Colonic mucosa (tissue), 4 donors: Measurements from ENCODE around the gene MUC2. TPM values are rescaled to one million over a fixed set of nuclear protein-coding genes. Genes with fewer than 3 reads are reported as not detected.

ENCODE experiments used
- DNase-seq: peaks from one replicate; pipeline ENCODE4 v3.0.0-alpha.2; 2020
- H3K27ac ChIP-seq: fragments of 200-600 bp; one replicate; pipeline ENCODE4 v1.8.0; 2021
- H3K27me3 ChIP-seq: fragments of 200-600 bp; one replicate; pipeline ENCODE4 v1.8.0; 2021
- H3K36me3 ChIP-seq: fragments of 200-600 bp; one replicate; pipeline ENCODE4 v1.8.0; 2021
- H3K4me1 ChIP-seq: fragments of 200-600 bp; one replicate; pipeline ENCODE4 v1.8.0; 2021; ENCODE audit warnings: mild to moderate bottlenecking
- H3K4me3 ChIP-seq: fragments of 200-600 bp; one replicate; pipeline ENCODE4 v1.8.0; 2021
- H3K9ac ChIP-seq, 2 donors: one replicate each; pipeline ENCODE4 v1.7.0; 2013; ENCODE audit warnings: control low read depth in 2 of 2, low read depth in 2 of 2, low read length in 2 of 2
- H3K9me3 ChIP-seq: fragments of 200-600 bp; one replicate; pipeline ENCODE4 v1.8.0; 2021
- CTCF ChIP-seq: fragments of 200-600 bp; IDR thresholded peaks from one replicate; pipeline ENCODE4 v1.8.0; 2022; ENCODE audit warnings: antibody characterized with exemption, mild to moderate bottlenecking
- intact Hi-C: fragments of 100-400 bp; cut with DNase I; formaldehyde crosslinking; loops from one replicate; pipeline ENCODE4 v1.14.1; 2022
- total RNA-seq, 2 donors: library from RNA; stranded (reverse); fragmentation: NEBNext Ultra II Directional in 1 of 2; extraction: Animal tissue kit (Norgen Biotek cat#: 25700) in 1 of 2; gene quantifications; one replicate each; pipeline ENCODE4 v1.2.1, GENCODE V29; 2021
- donor health status: healthy.
- donor health status: DM: no; HTN: no; CAD: no.
- donor health status: DM: no; HTN: no; CAD: no.

The MUC2 gene
- total RNA-seq, 2 donors from 2014 or later, result 1,230 to 1,438 TPM

GRCh38 chr11:1030086-1030485, 44.6 kb upstream of the MUC2 start:
- no peaks in the 10 kb centered on the region for H3K27me3 ChIP-seq
- no peak for DNase-seq

GRCh38 chr11:1030556-1030955, 44.1 kb upstream of the MUC2 start:
- Histone ChIP-seq H3K9me3 (no peaks in the 10 kb centered on the region), H3K4me1 (no peaks in the 10 kb centered on the region), H3K27me3 (no peaks in the 10 kb centered on the region), H3K9ac (no peak overlapping the region), H3K27ac (no peak overlapping the region), H3K36me3 (no peaks in the 10 kb centered on the region), H3K4me3 (no peak overlapping the region)
- no peak for TF ChIP-seq CTCF
- intact Hi-C loops, result no loop called here
- no peak for DNase-seq

More at GRCh38 chr11:1030086-1030485, 44.6 kb upstream of the MUC2 start:
- Histone ChIP-seq H3K36me3 (no peaks in the 10 kb centered on the region), H3K4me3 (no peak overlapping the region), H3K9me3 (no peaks in the 10 kb centered on the region), H3K9ac (no peak overlapping the region), H3K4me1 (no peaks in the 10 kb centered on the region), H3K27ac (no peak overlapping the region)
- TF ChIP-seq CTCF, result no peak
- intact Hi-C loops, result no loop called here

- Histone ChIP-seq H3K36me3 (no peaks in the 10 kb centered on the region), H3K4me3 (no peak overlapping the region), H3K27me3 (no peaks in the 10 kb centered on the region), H3K9me3 (no peaks in the 10 kb centered on the region), H3K9ac (no peak overlapping the region), H3K27ac (no peak overlapping the region), H3K4me1 (no peaks in the 10 kb centered on the region)
- no peak for DNase-seq
- no peak for TF ChIP-seq CTCF
- intact Hi-C loops, result no loop called here
Observed at GRCh38 chr11:1031121-1031899, 43.4 kb upstream of the MUC2 start.

- no peak for TF ChIP-seq CTCF
- no peaks in the 10 kb centered on the region for H3K4me1 ChIP-seq
- H3K27me3 ChIP-seq, result no peaks in the 10 kb centered on the region
- H3K4me3 ChIP-seq, result no peak overlapping the region
- intact Hi-C loops, result no loop called here
- H3K9ac ChIP-seq, result no peak overlapping the region
- no peak for DNase-seq
- no peak overlapping the region for H3K27ac ChIP-seq
- no peaks in the 10 kb centered on the region for H3K36me3 ChIP-seq
- H3K9me3 ChIP-seq, result no peaks in the 10 kb centered on the region
Observed at GRCh38 chr11:1032310-1032891, 42.3 kb upstream of the MUC2 start.

GRCh38 chr11:1033016-1033798, 41.5 kb upstream of the MUC2 start:
- H3K36me3 ChIP-seq, result no peaks in the 10 kb centered on the region
- no peak for DNase-seq
- H3K4me3 ChIP-seq, result no peak overlapping the region
- intact Hi-C loops, result no loop called here
- H3K9ac ChIP-seq, result no peak overlapping the region
- no peaks in the 10 kb centered on the region for H3K9me3 ChIP-seq
- no peak for TF ChIP-seq CTCF
- H3K27ac ChIP-seq, result no peak overlapping the region
- no peaks in the 10 kb centered on the region for H3K27me3 ChIP-seq
- no peaks in the 10 kb centered on the region for H3K4me1 ChIP-seq
